SK-N-SH (cell line): Measurements from ENCODE around the gene CENPP.

Experiments used
- EP300 ChIP-seq, 2 experiments: IDR thresholded peaks; 2 replicates each; pipeline versions ENCODE4 v1.4.0 to v1.6.1; 2012; ENCODE audit warnings: borderline replicate concordance in 1 of 2, low read depth in 1 of 2, low read length in 1 of 2
- FOXJ3 ChIP-seq: sonication (generic); formaldehyde crosslinking; IDR thresholded peaks from 2 replicates; pipeline ENCODE4 v1.5.1; 2020; ENCODE audit warnings: mild to moderate bottlenecking, missing genetic modification reagents
- NFIC ChIP-seq: IDR thresholded peaks from 2 replicates; pipeline ENCODE4 v1.4.0; 2012; ENCODE audit warnings: borderline replicate concordance
- POLR2AphosphoS5 ChIP-seq: IDR thresholded peaks from 2 replicates; pipeline ENCODE4 v1.6.1; 2012; ENCODE audit warnings: low read depth, low read length
- RCOR1 ChIP-seq: fragments of 150-350 bp; IDR thresholded peaks from 2 replicates; pipeline ENCODE4 v1.6.1; 2017; ENCODE audit warnings: antibody characterized with exemption, low read length
- RFX5 ChIP-seq: IDR thresholded peaks from 2 replicates; pipeline ENCODE4 v1.6.1; 2012; ENCODE audit warnings: mild to moderate bottlenecking, improper control_type of control experiment, low read length
- SMC3 ChIP-seq: IDR thresholded peaks from 2 replicates; pipeline ENCODE4 v1.6.1; 2012; ENCODE audit warnings: low read depth, low read length, improper control_type of control experiment
- TAF1 ChIP-seq: IDR thresholded peaks from 2 replicates; pipeline ENCODE4 v1.6.1; 2012; ENCODE audit warnings: low read depth, mild to moderate bottlenecking, low read length, moderate library complexity, borderline replicate concordance
- TF ChIP-seq, protein P1 (sequence below): fragments of 200-600 bp; sonication (generic); IDR thresholded peaks from 2 replicates; pipeline ENCODE4 v1.6.1; 2017; ENCODE audit warnings: antibody characterized with exemption, mild to moderate bottlenecking, moderate library complexity
- TF ChIP-seq, protein P2 (sequence below): IDR thresholded peaks from 2 replicates; pipeline ENCODE4 v1.6.1; 2012; ENCODE audit warnings: mild to moderate bottlenecking, low read depth, low read length, moderate library complexity
- TF ChIP-seq, protein P3 (sequence below): IDR thresholded peaks from 2 replicates; pipeline ENCODE4 v1.4.0; 2012; ENCODE audit warnings: low read depth

- TF ChIP-seq, protein P1, sequence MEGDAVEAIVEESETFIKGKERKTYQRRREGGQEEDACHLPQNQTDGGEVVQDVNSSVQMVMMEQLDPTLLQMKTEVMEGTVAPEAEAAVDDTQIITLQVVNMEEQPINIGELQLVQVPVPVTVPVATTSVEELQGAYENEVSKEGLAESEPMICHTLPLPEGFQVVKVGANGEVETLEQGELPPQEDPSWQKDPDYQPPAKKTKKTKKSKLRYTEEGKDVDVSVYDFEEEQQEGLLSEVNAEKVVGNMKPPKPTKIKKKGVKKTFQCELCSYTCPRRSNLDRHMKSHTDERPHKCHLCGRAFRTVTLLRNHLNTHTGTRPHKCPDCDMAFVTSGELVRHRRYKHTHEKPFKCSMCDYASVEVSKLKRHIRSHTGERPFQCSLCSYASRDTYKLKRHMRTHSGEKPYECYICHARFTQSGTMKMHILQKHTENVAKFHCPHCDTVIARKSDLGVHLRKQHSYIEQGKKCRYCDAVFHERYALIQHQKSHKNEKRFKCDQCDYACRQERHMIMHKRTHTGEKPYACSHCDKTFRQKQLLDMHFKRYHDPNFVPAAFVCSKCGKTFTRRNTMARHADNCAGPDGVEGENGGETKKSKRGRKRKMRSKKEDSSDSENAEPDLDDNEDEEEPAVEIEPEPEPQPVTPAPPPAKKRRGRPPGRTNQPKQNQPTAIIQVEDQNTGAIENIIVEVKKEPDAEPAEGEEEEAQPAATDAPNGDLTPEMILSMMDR, result no peak
- TF ChIP-seq, protein P2, sequence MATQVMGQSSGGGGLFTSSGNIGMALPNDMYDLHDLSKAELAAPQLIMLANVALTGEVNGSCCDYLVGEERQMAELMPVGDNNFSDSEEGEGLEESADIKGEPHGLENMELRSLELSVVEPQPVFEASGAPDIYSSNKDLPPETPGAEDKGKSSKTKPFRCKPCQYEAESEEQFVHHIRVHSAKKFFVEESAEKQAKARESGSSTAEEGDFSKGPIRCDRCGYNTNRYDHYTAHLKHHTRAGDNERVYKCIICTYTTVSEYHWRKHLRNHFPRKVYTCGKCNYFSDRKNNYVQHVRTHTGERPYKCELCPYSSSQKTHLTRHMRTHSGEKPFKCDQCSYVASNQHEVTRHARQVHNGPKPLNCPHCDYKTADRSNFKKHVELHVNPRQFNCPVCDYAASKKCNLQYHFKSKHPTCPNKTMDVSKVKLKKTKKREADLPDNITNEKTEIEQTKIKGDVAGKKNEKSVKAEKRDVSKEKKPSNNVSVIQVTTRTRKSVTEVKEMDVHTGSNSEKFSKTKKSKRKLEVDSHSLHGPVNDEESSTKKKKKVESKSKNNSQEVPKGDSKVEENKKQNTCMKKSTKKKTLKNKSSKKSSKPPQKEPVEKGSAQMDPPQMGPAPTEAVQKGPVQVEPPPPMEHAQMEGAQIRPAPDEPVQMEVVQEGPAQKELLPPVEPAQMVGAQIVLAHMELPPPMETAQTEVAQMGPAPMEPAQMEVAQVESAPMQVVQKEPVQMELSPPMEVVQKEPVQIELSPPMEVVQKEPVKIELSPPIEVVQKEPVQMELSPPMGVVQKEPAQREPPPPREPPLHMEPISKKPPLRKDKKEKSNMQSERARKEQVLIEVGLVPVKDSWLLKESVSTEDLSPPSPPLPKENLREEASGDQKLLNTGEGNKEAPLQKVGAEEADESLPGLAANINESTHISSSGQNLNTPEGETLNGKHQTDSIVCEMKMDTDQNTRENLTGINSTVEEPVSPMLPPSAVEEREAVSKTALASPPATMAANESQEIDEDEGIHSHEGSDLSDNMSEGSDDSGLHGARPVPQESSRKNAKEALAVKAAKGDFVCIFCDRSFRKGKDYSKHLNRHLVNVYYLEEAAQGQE, result no peak
- TF ChIP-seq RFX5 (no peak), NFIC (no peak), POLR2AphosphoS5 (no peak), TAF1 (no peak), RCOR1 (no peak), FOXJ3 (CRISPR knock-in tag) (no peak), EP300 (IDR thresholded peaks at IDR 0.05; ENCODE audit: borderline replicate concordance in 1 of 2, low read depth in 1 of 2, low read length in 1 of 2) (no peak), SMC3 (no peak)
- TF ChIP-seq, protein P3, sequence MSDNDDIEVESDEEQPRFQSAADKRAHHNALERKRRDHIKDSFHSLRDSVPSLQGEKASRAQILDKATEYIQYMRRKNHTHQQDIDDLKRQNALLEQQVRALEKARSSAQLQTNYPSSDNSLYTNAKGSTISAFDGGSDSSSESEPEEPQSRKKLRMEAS, result no peak
These were observed 30.4 kb upstream of the CENPP start for GRCh38 chr9:92295240-92295790.
